Testis (tissue), 3 donors: ENCODE data around the gene EHBP1. TPM values are rescaled to one million over a fixed set of nuclear protein-coding genes. Genes with fewer than 3 reads are reported as not detected.

Experiments used
- DNase-seq: peaks from one replicate; pipeline ENCODE4 v3.0.0-alpha.2; 2019
- H3K27ac ChIP-seq, 2 donors: fragments of 200-600 bp; sonication (generic); one replicate each; pipeline ENCODE4 v1.5.1; 2019
- H3K27me3 ChIP-seq: fragments of 200-600 bp; sonication (generic); one replicate; pipeline ENCODE4 v1.5.1; 2019
- H3K36me3 ChIP-seq: fragments of 200-600 bp; sonication (generic); one replicate; pipeline ENCODE4 v1.5.1; 2017; ENCODE audit warnings: low read depth; ENCODE audit errors: missing control alignments
- H3K4me1 ChIP-seq: fragments of 200-600 bp; sonication (generic); one replicate; pipeline ENCODE4 v1.5.1; 2019
- H3K4me3 ChIP-seq, 2 donors: fragments of 200-600 bp; sonication (generic); one replicate each; pipeline ENCODE4 v1.5.1; 2017 to 2019
- H3K9me3 ChIP-seq: fragments of 200-600 bp; sonication (generic); one replicate; pipeline ENCODE4 v1.5.1; 2017
- POLR2A ChIP-seq: fragments of 450-650 bp; IDR thresholded peaks from one replicate; pipeline ENCODE4 v1.6.1; 2017; ENCODE audit warnings: antibody characterized with exemption, mild to moderate bottlenecking, moderate library complexity
- WGBS, 2 donors: methylation state at CpG; one replicate each; pipeline ENCODE4 v1.1.5; 2018; 5-methylcytosine and 5-hydroxymethylcytosine counted together
- intact Hi-C: fragments of 100-400 bp; cut with DNase I; formaldehyde crosslinking; loops from one replicate; pipeline ENCODE4 v1.15.1; 2023; ENCODE audit warnings: low total_unique reads
- polyA plus RNA-seq: library from polyadenylated mRNA; stranded (reverse); fragments of 350-450 nt; fragmentation: Illumina TruSeq; extraction: RNeasy Lipid Tissue Mini Kit (QIAGEN cat#74804); gene quantifications from one replicate; pipeline ENCODE4 v1.2.3, GENCODE V29; 2014; ENCODE audit warnings: low read depth, low replicate concordance; ENCODE audit not compliant: insufficient read depth
- total RNA-seq, 2 donors: library from RNA; depleted of rRNA; stranded (reverse); fragments of >200 nt; gene quantifications; one replicate each; pipeline ENCODE4 v1.2.3, GENCODE V29; 2016
- TF ChIP-seq, protein P1 (sequence below), 3 experiments: fragments of 450-650 bp in 2 of 3; fragments of 200-600 bp in 1 of 3; sonication (generic) in 1 of 3; IDR thresholded peaks; one replicate each; pipeline ENCODE4 v1.5.1; 2016 to 2019; ENCODE audit warnings: antibody characterized with exemption in 3 of 3, mild to moderate bottlenecking in 2 of 3, moderate library complexity in 1 of 3

EHBP1 gene
- total and polyA plus RNA-seq, 3 donors from 2014 or later = 69.3 to 99.5 (median 86.8) TPM

DNA sequence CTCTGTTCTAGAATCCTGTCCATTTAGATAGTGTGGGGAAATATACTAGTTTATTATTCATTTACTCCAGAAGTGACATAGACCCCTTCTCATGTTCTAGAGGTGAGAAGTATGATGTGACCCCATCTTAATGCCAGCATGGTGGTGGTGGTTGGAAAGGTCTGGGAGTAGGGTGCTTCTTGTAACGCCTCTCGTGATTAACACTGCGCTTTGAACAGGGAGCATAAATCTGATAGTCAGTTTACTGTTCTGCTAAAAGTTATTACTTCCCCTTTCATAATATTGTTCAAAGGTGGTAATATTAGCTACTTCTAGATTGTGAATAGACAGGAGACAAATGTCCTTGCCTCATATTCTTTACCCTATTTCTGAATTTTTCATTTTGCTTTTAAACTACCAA lies 35.6 kb downstream of the EHBP1 start:
- Histone ChIP-seq H3K4me1 (peaks cover 4% of the 10 kb centered on the region), H3K27me3 (no peaks in the 10 kb centered on the region), H3K4me3 (no peak overlapping the region), H3K9me3 (no peaks in the 10 kb centered on the region), H3K36me3 (no peaks in the 10 kb centered on the region), H3K27ac (no peak overlapping the region)
- TF ChIP-seq POLR2A = no peak
- TF ChIP-seq, protein P1, sequence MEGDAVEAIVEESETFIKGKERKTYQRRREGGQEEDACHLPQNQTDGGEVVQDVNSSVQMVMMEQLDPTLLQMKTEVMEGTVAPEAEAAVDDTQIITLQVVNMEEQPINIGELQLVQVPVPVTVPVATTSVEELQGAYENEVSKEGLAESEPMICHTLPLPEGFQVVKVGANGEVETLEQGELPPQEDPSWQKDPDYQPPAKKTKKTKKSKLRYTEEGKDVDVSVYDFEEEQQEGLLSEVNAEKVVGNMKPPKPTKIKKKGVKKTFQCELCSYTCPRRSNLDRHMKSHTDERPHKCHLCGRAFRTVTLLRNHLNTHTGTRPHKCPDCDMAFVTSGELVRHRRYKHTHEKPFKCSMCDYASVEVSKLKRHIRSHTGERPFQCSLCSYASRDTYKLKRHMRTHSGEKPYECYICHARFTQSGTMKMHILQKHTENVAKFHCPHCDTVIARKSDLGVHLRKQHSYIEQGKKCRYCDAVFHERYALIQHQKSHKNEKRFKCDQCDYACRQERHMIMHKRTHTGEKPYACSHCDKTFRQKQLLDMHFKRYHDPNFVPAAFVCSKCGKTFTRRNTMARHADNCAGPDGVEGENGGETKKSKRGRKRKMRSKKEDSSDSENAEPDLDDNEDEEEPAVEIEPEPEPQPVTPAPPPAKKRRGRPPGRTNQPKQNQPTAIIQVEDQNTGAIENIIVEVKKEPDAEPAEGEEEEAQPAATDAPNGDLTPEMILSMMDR (IDR thresholded peaks at IDR 0.05) = no peak
- intact Hi-C loops = no loop called here
- DNase-seq = no peak
- WGBS, 2 donors = 92 to 93% methylated on average over 3 of the region's 3 CpGs

- TF ChIP-seq, protein P1 (IDR thresholded peaks at IDR 0.05) = no peak
- TF ChIP-seq POLR2A = no peak
- Histone ChIP-seq H3K27ac (no peak overlapping the region), H3K27me3 (no peaks in the 10 kb centered on the region), H3K36me3 (no peaks in the 10 kb centered on the region), H3K4me3 (no peak overlapping the region), H3K4me1 (peaks cover 4% of the 10 kb centered on the region), H3K9me3 (no peaks in the 10 kb centered on the region)
- no peak for DNase-seq
- WGBS, 2 donors = 92 to 96% methylated on average over 1 of the region's 1 CpG
- intact Hi-C loops = no loop called here
These were observed 36.6 kb downstream of the EHBP1 start for GRCh38 chr2:62741954-62742722.

DNA sequence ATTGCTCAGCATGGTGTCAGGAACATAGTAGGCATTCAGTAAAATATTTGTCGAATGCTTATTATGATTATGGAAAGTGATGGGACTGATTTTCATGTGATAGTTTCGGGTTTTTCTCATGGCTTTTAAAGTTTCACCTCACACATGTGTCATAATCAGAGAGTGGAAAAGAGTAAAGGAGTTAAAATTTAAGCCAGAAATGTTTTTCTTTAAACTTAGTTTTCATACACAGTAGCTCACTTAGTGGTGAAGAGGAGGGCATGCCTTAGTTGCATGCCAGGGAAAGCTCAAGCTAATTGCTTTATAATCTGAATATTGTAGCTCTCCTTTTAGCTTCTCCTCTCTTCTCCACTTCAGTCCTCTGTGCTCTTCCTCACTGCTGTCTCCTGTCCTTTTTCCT lies 38.0 kb downstream of the EHBP1 start:
- intact Hi-C loops = no loop called here
- H3K36me3 ChIP-seq = no peaks in the 10 kb centered on the region
- TF ChIP-seq POLR2A = no peak
- TF ChIP-seq, protein P1 (IDR thresholded peaks at IDR 0.05) = no peak
- peaks cover 4% of the 10 kb centered on the region for H3K4me1 ChIP-seq
- no peaks in the 10 kb centered on the region for H3K27me3 ChIP-seq
- no peak for DNase-seq
- WGBS, 2 donors = 94 to 95% methylated on average over 2 of the region's 2 CpGs
- H3K4me3 ChIP-seq = no peak overlapping the region
- H3K27ac ChIP-seq = no peak overlapping the region
- no peaks in the 10 kb centered on the region for H3K9me3 ChIP-seq

GRCh38 chr2:62744603-62745002 lies 39.1 kb downstream of the EHBP1 start:
- intact Hi-C loops = no loop called here
- Histone ChIP-seq H3K27ac (no peak overlapping the region), H3K9me3 (no peaks in the 10 kb centered on the region), H3K4me1 (peaks cover 4% of the 10 kb centered on the region), H3K36me3 (no peaks in the 10 kb centered on the region), H3K4me3 (no peak overlapping the region), H3K27me3 (no peaks in the 10 kb centered on the region)
- no peak for DNase-seq
- 88 to 96% methylated on average over 3 of the region's 3 CpGs for WGBS, 2 donors
- TF ChIP-seq, protein P1 (IDR thresholded peaks at IDR 0.05) = no peak
- TF ChIP-seq POLR2A = no peak

- peaks cover under 1% of the 10 kb centered on the region for H3K4me1 ChIP-seq
- DNase-seq = no peak
- 86 to 87% methylated on average over 5 of the region's 5 CpGs for WGBS, 2 donors
- no peak overlapping the region for H3K27ac ChIP-seq
- no peak overlapping the region for H3K4me3 ChIP-seq
- H3K9me3 ChIP-seq = no peaks in the 10 kb centered on the region
- no peaks in the 10 kb centered on the region for H3K36me3 ChIP-seq
- no peak for TF ChIP-seq POLR2A
- H3K27me3 ChIP-seq = no peaks in the 10 kb centered on the region
- intact Hi-C loops = no loop called here
These were observed 40.5 kb downstream of the EHBP1 start for GRCh38 chr2:62745891-62746481.
